ENCODE results near the gene EVA1A. TPM values are rescaled to one million over a fixed set of nuclear protein-coding genes. Genes with fewer than 3 reads are reported as not detected.

EVA1A gene
- total and polyA plus RNA-seq, 2 experiments from 2014 or later, result 126 to 145 TPM

- H3K9ac ChIP-seq, result no peak overlapping the region
- no peaks in the 10 kb centered on the region for H3K27me3 ChIP-seq (replicated peaks; ENCODE audit: insufficient read depth)
- H3K27ac ChIP-seq, result no peak overlapping the region
- peaks cover 100% of the 10 kb centered on the region for H3K79me2 ChIP-seq (ENCODE audit: insufficient read depth)
- H3K9me3 ChIP-seq (ENCODE audit: low read depth), result no peaks in the 10 kb centered on the region
- peaks cover 49% of the 10 kb centered on the region for H3K36me3 ChIP-seq (ENCODE audit: low read depth)
- no peak overlapping the region for H3K4me3 ChIP-seq
- peak; percentile 38 for DNase-seq
- no peak overlapping the region for H2AFZ ChIP-seq
- peaks cover 66% of the 10 kb centered on the region for H3F3A ChIP-seq (ENCODE audit: insufficient read depth)
- TF ChIP-seq EZH2phosphoT487 (IDR thresholded peaks at IDR 0.05; ENCODE audit: insufficient read depth, low read depth) (no peak), EZH2 (IDR thresholded peaks at IDR 0.05; ENCODE audit: insufficient read depth, poor library complexity, severe bottlenecking) (no peak)
- H3K4me2 ChIP-seq (ENCODE audit: unreplicated experiment), result no peak overlapping the region
- peaks cover 57% of the 10 kb centered on the region for H3K4me1 ChIP-seq (ENCODE audit: insufficient read depth)
- H4K20me1 ChIP-seq (ENCODE audit: insufficient read depth), result peaks cover 44% of the 10 kb centered on the region; the same call in 1 of the 2 replicates
- H3K9me2 ChIP-seq (ENCODE audit: insufficient read depth), result no peaks in the 10 kb centered on the region
- WGBS, 2 experiments (ENCODE audit: low coverage in 1 of 2, low lambda C conversion rate in 2 of 2, missing lambda C conversion rate in 2 of 2), result 69 to 71% methylated on average over 5 of the region's 5 CpGs
- in situ Hi-C loops (cut with MboI), result no loop called here
These were observed 38.0 kb downstream of the EVA1A start for GRCh38 chr2:75522543-75523312.

DNA sequence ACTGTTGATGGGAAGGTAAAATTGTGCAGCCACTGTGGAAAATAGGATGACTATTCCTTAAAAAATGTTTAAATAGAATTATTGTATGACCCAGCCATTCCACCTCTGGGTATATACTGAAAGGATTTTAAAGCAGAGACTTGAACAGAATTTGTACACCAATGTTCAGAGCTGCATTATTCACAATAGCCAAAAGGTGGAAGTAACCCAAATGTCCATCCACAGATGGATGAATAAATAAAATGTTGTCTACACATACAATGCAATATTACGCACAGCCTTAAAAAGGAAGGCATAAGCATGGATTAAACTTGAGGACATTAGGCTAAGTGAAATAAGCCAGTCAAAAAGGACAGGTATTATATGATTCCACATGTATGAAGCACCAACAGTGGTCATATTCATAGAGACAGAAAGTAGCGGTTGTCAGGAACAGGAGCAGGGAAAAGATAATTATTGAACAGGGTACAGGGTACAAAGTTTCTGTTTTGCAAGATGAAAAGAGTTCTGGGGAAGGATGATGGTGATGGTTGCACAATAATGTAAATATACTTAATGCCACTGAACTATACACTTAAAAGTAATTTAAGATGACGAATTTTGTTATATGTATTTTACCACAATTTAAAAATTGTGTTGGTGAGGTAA lies 39.4 kb downstream of the EVA1A start:
- Histone ChIP-seq H3K36me3 (ENCODE audit: low read depth) (peaks cover 63% of the 10 kb centered on the region), H3K27me3 (replicated peaks; ENCODE audit: insufficient read depth) (no peaks in the 10 kb centered on the region), H3K4me3 (no peak overlapping the region), H3K9me3 (ENCODE audit: low read depth) (no peaks in the 10 kb centered on the region), H4K20me1 (ENCODE audit: insufficient read depth) (peaks cover 33% of the 10 kb centered on the region; the same call in 1 of the 2 replicates), H3K9me2 (ENCODE audit: insufficient read depth) (no peaks in the 10 kb centered on the region), H3K4me1 (ENCODE audit: insufficient read depth) (peaks cover 43% of the 10 kb centered on the region), H3K9ac (no peak overlapping the region), H3K79me2 (ENCODE audit: insufficient read depth) (peaks cover 100% of the 10 kb centered on the region), H3K4me2 (ENCODE audit: unreplicated experiment) (no peak overlapping the region), H2AFZ (no peak overlapping the region), H3F3A (ENCODE audit: insufficient read depth) (peaks cover 62% of the 10 kb centered on the region), H3K27ac (no peak overlapping the region)
- TF ChIP-seq EZH2phosphoT487 (IDR thresholded peaks at IDR 0.05; ENCODE audit: insufficient read depth, low read depth) (no peak), EZH2 (IDR thresholded peaks at IDR 0.05; ENCODE audit: insufficient read depth, poor library complexity, severe bottlenecking) (no peak)
- no peak for DNase-seq
- in situ Hi-C loops (cut with MboI), result no loop called here
- 98 to 100% methylated on average over 3 of the region's 3 CpGs for WGBS, 2 experiments (ENCODE audit: low coverage in 1 of 2, low lambda C conversion rate in 2 of 2, missing lambda C conversion rate in 2 of 2)

DNA sequence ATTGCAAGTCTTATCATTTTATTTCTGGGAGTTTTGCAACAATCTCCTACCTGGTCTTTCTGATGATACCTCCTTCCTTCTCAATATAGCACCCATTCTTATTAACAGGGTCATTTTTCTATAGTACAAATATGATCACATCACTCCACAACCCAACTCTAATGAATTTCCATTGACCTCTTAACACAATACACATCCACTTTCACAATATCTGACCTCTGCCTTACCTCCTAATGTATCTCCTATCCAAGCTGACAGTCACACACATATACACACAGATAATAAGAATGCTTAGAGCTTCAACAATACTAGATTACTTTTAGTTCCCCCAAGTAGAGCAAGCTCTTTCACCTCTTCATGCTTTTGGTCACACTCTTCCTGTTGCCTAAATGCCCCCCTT lies 40.9 kb downstream of the EVA1A start:
- Histone ChIP-seq H3K4me3 (no peak overlapping the region), H3F3A (ENCODE audit: insufficient read depth) (peaks cover 52% of the 10 kb centered on the region), H3K79me2 (ENCODE audit: insufficient read depth) (peaks cover 99% of the 10 kb centered on the region), H3K4me2 (ENCODE audit: unreplicated experiment) (no peak overlapping the region), H4K20me1 (ENCODE audit: insufficient read depth) (peaks cover 22% of the 10 kb centered on the region; the same call in 1 of the 2 replicates), H3K9me3 (ENCODE audit: low read depth) (no peaks in the 10 kb centered on the region), H3K27ac (no peak overlapping the region), H2AFZ (no peak overlapping the region), H3K27me3 (replicated peaks; ENCODE audit: insufficient read depth) (no peaks in the 10 kb centered on the region), H3K9me2 (ENCODE audit: insufficient read depth) (no peaks in the 10 kb centered on the region), H3K4me1 (ENCODE audit: insufficient read depth) (peaks cover 29% of the 10 kb centered on the region), H3K9ac (no peak overlapping the region), H3K36me3 (ENCODE audit: low read depth) (peaks cover 78% of the 10 kb centered on the region)
- no peak for DNase-seq
- in situ Hi-C loops (cut with MboI), result no loop called here
- TF ChIP-seq EZH2 (IDR thresholded peaks at IDR 0.05; ENCODE audit: insufficient read depth, poor library complexity, severe bottlenecking) (no peak), EZH2phosphoT487 (IDR thresholded peaks at IDR 0.05; ENCODE audit: insufficient read depth, low read depth) (no peak)

DNA sequence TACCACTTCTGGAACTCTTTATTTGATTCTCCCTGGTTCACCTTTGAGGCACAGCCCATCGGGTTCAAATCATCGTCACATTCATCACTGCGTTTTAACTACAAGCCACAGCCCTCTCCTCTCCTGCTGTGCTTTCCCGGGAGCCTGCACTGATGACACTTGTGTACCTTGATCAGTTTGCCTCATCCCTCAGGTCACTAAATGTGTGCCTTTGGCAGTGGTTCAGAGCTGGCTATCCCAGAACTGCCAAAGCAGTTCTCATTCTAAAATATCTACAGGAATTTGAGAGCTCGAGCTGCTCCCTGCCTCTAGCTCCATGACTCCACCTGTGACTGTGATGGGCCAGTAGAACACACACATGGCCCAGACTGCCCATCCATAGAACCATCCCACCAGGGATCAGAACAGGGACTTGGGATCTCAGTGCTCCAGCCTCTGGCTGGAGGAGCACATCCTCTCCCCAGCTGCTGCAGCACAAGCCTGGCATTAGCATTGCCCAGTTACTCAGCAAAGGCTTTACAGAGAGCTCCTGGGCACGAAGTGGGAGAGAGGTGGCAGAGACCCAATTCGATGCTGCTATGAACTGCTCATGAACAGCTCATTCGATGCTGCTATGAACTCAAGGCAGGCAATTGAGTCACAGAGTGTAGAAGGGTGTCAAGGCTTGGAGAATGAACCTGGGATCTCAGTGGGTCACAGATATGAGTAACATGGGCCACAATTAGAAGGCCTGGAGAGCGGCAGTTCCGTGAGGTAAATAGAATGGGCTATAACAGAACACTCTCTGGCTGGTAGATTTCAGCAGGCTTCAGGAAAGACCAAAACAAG lies 41.9 kb downstream of the EVA1A start:
- Histone ChIP-seq H3K4me2 (ENCODE audit: unreplicated experiment) (no peak overlapping the region), H3K27me3 (replicated peaks; ENCODE audit: insufficient read depth) (no peaks in the 10 kb centered on the region), H2AFZ (no peak overlapping the region), H3K27ac (peak overlapping the region; percentile 29), H3K36me3 (ENCODE audit: low read depth) (peaks cover 80% of the 10 kb centered on the region), H3F3A (ENCODE audit: insufficient read depth) (peaks cover 54% of the 10 kb centered on the region), H4K20me1 (ENCODE audit: insufficient read depth) (peaks cover 22% of the 10 kb centered on the region; the same call in 1 of the 2 replicates), H3K9me3 (ENCODE audit: low read depth) (no peaks in the 10 kb centered on the region), H3K9ac (no peak overlapping the region), H3K9me2 (ENCODE audit: insufficient read depth) (no peaks in the 10 kb centered on the region), H3K4me1 (ENCODE audit: insufficient read depth) (peaks cover 24% of the 10 kb centered on the region), H3K4me3 (no peak overlapping the region), H3K79me2 (ENCODE audit: insufficient read depth) (peaks cover 98% of the 10 kb centered on the region)
- in situ Hi-C loops (cut with MboI), result no loop called here
- 69 to 72% methylated on average over 10 of the region's 10 CpGs for WGBS, 2 experiments (ENCODE audit: low coverage in 1 of 2, low lambda C conversion rate in 2 of 2, missing lambda C conversion rate in 2 of 2)
- peak; percentile 84 for DNase-seq
- no peak for TF ChIP-seq EZH2phosphoT487 (IDR thresholded peaks at IDR 0.05; ENCODE audit: insufficient read depth, low read depth)
- TF ChIP-seq EZH2 (IDR thresholded peaks at IDR 0.05; ENCODE audit: insufficient read depth, poor library complexity, severe bottlenecking), result no peak

All from GM23248 (cell line).